NCI-H2227 treated with DMSO at 0.1 percent for 48 hours (cell line): Measurements from ENCODE around the gene SLC6A3.
"Not testable (repeated sequence)": the region's sequence is repeated elsewhere in the genome, so short reads cannot be mapped to it uniquely, and the experiment has no call there.

ENCODE experiments used
- DNase-seq: peaks from one replicate; lab custom pipeline; 2025; lab: John Stamatoyannopoulos, UW

SLC6A3 gene

GRCh38 chr5:1440098-1440493 is 5.1 kb downstream of the SLC6A3 start:
- no peak for DNase-seq

- DNase-seq: no peak
Observed at GRCh38 chr5:1439388-1440097, 5.7 kb downstream of the SLC6A3 start.

DNA sequence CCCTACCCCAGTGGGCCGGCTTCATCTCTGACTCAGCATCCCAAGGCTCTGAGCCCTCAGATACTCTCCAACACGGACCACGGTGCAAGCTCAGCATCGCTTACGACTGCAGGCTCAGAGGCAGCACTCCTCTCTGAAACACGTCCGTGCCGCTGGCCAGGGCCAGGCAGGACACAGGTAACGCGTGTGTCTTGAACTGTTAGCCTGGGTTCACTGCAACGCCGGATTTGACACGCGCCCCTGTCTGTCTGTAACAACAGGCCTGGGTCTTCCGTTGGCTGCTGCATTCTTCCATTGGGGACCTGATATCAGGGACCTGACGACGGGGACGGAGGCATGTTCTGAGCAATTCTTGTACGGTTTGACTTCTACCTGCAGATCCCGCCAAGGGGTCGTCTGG is 6.4 kb downstream of the SLC6A3 start:
- DNase-seq: no peak

- no peak for DNase-seq
Observed at GRCh38 chr5:1437876-1438559, 7.2 kb downstream of the SLC6A3 start.

- DNase-seq: no peak
Observed at GRCh38 chr5:1437226-1437829, 7.9 kb downstream of the SLC6A3 start.

GRCh38 chr5:1436681-1437080 is 8.6 kb downstream of the SLC6A3 start:
- DNase-seq: no peak

DNA sequence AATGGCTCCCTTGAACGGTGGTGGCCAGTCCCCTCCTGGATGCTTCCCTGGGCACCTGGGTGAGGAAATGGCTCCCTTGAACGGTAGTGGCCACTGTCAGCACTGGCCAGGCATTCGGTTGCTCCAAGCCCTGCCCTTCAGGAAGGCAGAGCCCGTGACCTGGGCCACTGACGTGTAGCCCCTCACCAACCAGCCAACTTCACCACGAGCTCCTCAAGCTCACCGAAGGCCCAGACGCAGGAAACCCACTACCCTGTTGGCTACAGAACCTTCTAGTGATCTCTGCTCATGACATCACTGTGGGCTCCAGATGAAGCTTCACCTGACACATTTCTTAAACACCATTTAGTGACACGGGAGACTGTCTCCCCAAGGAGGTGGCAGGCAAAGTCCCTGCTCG is 9.2 kb downstream of the SLC6A3 start:
- no peak for DNase-seq

- DNase-seq: no peak
Observed at GRCh38 chr5:1435369-1435768, 9.9 kb downstream of the SLC6A3 start.

GRCh38 chr5:1432296-1432695 is 12.9 kb downstream of the SLC6A3 start:
- DNase-seq: no peak

GRCh38 chr5:1431896-1432295 is 13.3 kb downstream of the SLC6A3 start:
- no peak for DNase-seq

GRCh38 chr5:1431021-1431811 is 14.0 kb downstream of the SLC6A3 start:
- DNase-seq: no peak

DNA sequence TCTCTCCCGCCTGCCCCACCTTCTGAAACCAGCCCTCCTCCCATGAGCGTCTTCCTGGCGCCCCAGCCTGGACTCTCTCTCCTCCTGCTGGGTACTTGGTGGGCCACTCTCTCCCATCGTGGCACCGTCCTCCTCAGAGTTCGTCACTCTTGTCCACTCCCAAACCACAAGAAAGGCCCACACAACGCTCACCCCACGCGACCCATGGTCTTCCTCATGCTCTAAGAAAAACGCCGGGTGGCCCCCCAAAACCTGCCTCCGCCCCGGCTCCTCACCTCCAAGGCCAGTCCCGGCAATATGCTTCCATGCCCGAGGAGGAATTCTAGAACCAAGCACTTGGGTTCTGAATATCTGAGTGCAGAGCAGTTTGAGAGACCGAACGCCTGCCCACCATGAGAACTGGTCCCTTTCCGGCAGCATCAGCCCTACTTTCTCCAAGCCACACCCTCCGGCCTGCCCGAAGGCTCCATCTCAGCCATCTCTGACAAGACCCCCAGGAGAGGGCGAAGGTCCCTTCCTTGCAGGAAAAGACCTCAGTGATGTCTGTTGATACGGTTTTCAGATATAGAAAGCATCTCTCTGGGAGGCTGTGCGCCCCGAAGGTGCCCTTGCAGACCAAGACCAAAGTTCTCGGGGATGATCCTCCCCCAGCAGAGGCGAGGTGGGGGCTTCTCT is 15.0 kb downstream of the SLC6A3 start:
- no peak for DNase-seq

DNA sequence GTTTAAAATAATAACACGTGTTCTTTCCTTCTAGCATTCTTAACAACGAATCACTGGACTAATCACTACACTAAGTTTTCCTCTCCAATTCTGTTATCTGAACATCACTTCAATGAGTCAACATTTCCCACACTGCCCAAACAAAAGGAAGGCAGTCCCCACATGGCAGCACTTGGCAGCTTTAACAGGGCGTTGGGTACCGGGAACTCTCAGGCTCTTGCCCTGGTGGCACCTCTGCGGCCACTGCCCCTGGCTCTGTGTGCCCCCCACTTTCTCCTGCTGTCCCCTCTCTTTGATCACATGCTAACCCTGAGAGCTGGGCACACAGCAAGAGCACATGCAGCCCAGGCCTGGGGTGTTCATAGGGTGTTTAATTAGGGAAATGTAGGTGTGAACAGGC is 15.7 kb downstream of the SLC6A3 start:
- DNase-seq: no peak

GRCh38 chr5:1429066-1429465 is 16.2 kb downstream of the SLC6A3 start:
- DNase-seq: no peak

DNA sequence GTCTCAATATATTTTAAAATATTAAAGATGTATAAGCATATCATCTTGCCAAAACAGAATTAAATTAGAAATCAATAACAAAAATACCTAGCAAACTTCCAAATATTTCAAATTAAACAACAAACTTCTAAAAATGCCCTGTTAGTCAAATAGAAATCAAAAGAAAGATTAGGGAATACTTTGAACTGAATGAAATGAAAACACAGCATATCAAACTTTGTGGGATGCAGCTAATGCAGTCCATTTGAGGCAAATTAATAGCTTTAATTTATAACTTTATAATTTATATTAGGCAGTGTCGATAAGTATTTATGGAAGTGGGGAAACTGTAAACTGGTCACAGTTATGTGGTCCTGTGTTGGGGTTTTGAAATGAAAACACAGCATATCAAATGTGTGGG is 17.1 kb downstream of the SLC6A3 start:
- DNase-seq: no peak

- DNase-seq: no peak
Observed at GRCh38 chr5:1424716-1425115, 20.5 kb downstream of the SLC6A3 start.

DNA sequence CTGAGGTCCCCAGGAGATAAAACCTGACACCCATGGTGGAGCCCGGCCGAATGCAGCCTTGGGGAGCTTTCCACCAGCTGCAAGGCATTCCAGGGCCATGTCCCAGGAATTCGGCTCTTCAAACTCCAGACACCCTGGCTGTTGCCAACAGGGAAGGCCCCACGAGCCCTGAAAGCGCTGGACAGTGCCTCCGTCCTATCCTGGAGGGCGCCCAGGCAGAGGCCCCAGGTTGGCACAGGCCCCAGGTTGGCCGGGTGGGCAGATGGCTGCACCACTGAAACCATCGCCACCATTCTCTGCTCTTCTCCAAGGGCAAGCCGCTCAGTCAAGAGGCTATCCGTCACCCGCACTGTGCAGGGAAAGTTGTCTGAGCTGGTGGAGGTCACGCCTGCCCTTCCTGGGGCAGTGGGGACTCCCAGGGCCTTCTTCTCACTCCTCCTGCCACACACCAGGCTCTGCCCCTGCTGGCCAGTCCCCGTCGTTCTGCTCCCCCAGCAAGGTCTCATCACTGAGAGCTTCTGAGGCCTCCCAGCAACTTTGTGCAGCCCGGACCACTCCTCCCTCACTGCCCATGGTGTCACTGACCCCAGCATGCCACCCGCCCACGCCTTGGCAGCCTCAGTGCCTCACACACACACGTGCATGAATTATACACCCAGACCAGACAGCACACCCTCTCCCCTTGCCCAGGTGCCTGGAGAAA is 21.2 kb downstream of the SLC6A3 start:
- no peak for DNase-seq

GRCh38 chr5:1422522-1422921 is 22.7 kb downstream of the SLC6A3 start:
- not testable (repeated sequence) for DNase-seq

DNA sequence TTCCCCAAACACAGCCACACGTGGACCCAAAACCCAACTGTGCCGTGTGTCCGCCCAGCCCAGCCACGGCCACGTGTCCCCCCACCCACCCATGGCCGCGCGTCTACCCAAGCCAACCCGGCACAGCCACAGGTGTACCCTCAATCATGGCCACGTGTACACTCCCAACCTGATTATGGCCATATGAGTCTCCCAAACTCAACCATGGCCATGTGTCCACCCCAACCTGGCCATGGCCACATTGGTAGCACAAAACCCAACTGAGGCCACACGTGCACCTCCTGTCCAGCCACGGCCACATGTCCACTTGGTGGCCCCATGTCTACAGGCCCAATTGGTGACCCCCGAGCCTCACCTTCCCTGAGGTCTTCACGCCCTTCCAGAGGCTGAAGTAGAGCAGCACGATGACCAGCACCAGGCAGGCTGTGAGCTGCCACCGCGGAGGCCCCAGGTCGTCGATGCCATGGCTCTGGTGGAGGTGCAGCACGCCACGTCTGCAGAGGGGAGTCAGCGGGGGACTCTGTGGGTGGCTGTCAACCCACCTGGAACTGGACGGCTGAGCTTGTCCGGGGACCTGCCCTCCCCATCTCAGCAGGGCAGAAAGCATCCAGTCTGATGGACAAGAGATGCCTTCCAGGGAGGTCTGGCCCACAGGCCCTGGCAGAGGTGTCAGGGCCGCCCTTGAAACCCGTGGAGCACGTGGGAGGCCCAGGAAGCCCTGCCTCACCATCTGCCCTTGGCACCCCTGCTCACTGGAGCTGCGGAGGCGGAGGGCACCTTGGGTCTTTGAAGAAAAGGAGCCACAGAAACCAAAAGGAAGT is 23.5 kb downstream of the SLC6A3 start:
- no peak for DNase-seq
